ENCODE results near the gene DPP6. TPM values are rescaled to one million over a fixed set of nuclear protein-coding genes. Genes with fewer than 3 reads are reported as not detected.

The DPP6 gene
- total RNA-seq, 2 donors from 2014 or later = 0.05 to 38.7 TPM

GRCh38 chr7:154770361-154770760, 718.2 kb downstream of the DPP6 start:
- Histone ChIP-seq H3K27ac (no peak overlapping the region), H3K9me3 (no peaks in the 10 kb centered on the region), H3K4me3 (no peak overlapping the region), H3K36me3 (no peaks in the 10 kb centered on the region), H3K27me3 (replicated peaks; ENCODE audit: insufficient read depth) (no peaks in the 10 kb centered on the region), H3K4me1 (replicated peaks) (no peaks in the 10 kb centered on the region)
- no peak for DNase-seq (ENCODE audit: low spot score)
- TF ChIP-seq CTCF (IDR thresholded peaks at IDR 0.05) = no peak
- TF ChIP-seq POLR2A (IDR thresholded peaks at IDR 0.05) = no peak
- no peak for TF ChIP-seq POLR2AphosphoS5 (IDR thresholded peaks at IDR 0.05)
- WGBS = 74% methylated on average over 2 of the region's 2 CpGs
- intact Hi-C loops (cut with DNase I) = no loop called here

DNA sequence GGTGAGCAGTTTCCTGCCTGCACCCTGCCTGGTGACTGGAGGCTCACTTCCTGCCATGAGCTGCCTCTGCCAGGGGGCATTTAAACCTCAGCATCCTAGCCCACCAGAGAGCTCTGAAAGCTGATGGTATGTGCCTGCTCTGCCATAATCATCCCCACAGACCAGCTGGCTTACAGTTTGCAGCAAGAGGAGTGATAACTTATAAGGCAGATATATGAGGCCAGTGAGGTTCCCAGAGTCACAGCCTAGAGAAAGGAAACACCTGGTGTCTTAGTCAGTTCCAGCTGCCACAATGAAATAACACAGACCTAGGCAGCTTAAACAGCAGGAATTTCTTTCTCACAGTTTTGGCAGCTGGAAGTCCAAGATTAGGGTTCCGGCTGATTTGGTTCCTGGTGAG, 718.8 kb downstream of the DPP6 start:
- Histone ChIP-seq H3K27ac (no peak overlapping the region), H3K4me1 (replicated peaks) (no peaks in the 10 kb centered on the region), H3K27me3 (replicated peaks; ENCODE audit: insufficient read depth) (no peaks in the 10 kb centered on the region), H3K4me3 (no peak overlapping the region), H3K36me3 (no peaks in the 10 kb centered on the region), H3K9me3 (no peaks in the 10 kb centered on the region)
- WGBS = 63% methylated on average over 1 of the region's 1 CpG
- intact Hi-C loops (cut with DNase I) = no loop called here
- TF ChIP-seq POLR2AphosphoS5 (IDR thresholded peaks at IDR 0.05) (no peak), POLR2A (IDR thresholded peaks at IDR 0.05) (no peak), CTCF (IDR thresholded peaks at IDR 0.05) (no peak)
- DNase-seq (ENCODE audit: low spot score) = no peak

- Histone ChIP-seq H3K9me3 (no peaks in the 10 kb centered on the region), H3K36me3 (no peaks in the 10 kb centered on the region), H3K27me3 (replicated peaks; ENCODE audit: insufficient read depth) (no peaks in the 10 kb centered on the region), H3K27ac (no peak overlapping the region), H3K4me1 (replicated peaks) (no peaks in the 10 kb centered on the region), H3K4me3 (no peak overlapping the region)
- DNase-seq (ENCODE audit: low spot score) = no peak
- intact Hi-C loops (cut with DNase I) = no loop called here
- WGBS = 56% methylated on average over 4 of the region's 4 CpGs
- no peak for TF ChIP-seq CTCF (IDR thresholded peaks at IDR 0.05)
- TF ChIP-seq POLR2A (IDR thresholded peaks at IDR 0.05) = no peak
- TF ChIP-seq POLR2AphosphoS5 (IDR thresholded peaks at IDR 0.05) = no peak
Measured at GRCh38 chr7:154774303-154774969, 722.2 kb downstream of the DPP6 start.

- H3K27me3 ChIP-seq (replicated peaks; ENCODE audit: insufficient read depth) = no peaks in the 10 kb centered on the region
- H3K4me1 ChIP-seq (replicated peaks) = no peaks in the 10 kb centered on the region
- H3K9me3 ChIP-seq = no peaks in the 10 kb centered on the region
- no peaks in the 10 kb centered on the region for H3K36me3 ChIP-seq
- TF ChIP-seq CTCF (IDR thresholded peaks at IDR 0.05) (no peak), POLR2A (IDR thresholded peaks at IDR 0.05) (no peak), POLR2AphosphoS5 (IDR thresholded peaks at IDR 0.05) (no peak)
- 90% methylated on average over 8 of the region's 8 CpGs for WGBS
- no peak for DNase-seq (ENCODE audit: low spot score)
- no peak overlapping the region for H3K27ac ChIP-seq
- intact Hi-C loops (cut with DNase I) = no loop called here
- H3K4me3 ChIP-seq = no peak overlapping the region
Measured at GRCh38 chr7:154775681-154776080, 723.5 kb downstream of the DPP6 start.

DNA sequence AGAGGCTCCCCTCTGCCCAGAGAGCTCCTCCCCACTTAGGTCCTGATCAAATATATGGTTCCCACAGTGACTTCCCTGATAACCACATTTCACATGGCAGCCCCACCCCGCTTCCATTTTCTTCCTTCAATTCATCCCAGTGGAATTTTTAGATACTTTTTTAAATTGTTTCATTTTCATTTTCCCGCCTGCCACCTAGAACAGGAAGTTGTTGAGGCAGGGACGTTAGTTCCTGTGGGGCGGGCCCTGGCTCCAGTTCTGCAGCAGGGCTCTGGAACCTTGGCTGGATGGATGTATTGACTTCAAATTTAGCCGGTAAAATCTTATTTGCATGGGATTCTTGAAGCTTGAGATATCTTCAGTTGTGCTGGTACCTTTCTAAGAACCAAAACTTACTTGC, 724.2 kb downstream of the DPP6 start:
- no peak for DNase-seq (ENCODE audit: low spot score)
- no peak overlapping the region for H3K27ac ChIP-seq
- no peaks in the 10 kb centered on the region for H3K27me3 ChIP-seq (replicated peaks; ENCODE audit: insufficient read depth)
- no peaks in the 10 kb centered on the region for H3K4me1 ChIP-seq (replicated peaks)
- TF ChIP-seq POLR2AphosphoS5 (IDR thresholded peaks at IDR 0.05) = no peak
- no peak for TF ChIP-seq POLR2A (IDR thresholded peaks at IDR 0.05)
- no peak for TF ChIP-seq CTCF (IDR thresholded peaks at IDR 0.05)
- WGBS = 88% methylated on average over 5 of the region's 5 CpGs
- intact Hi-C loops (cut with DNase I) = no loop called here
- no peak overlapping the region for H3K4me3 ChIP-seq
- no peaks in the 10 kb centered on the region for H3K36me3 ChIP-seq
- no peaks in the 10 kb centered on the region for H3K9me3 ChIP-seq
